GM23338 (cell line): Measurements from ENCODE around the gene EMCN. TPM values are rescaled to one million over a fixed set of nuclear protein-coding genes. Genes with fewer than 3 reads are reported as not detected.

Source experiments
- ATAC-seq: fragments of 200-7000 bp; cut with Tn5 transposase; 3 replicates; pipeline ENCODE4 v1.9.1; 2020
- DNase-seq: peaks from one replicate; pipeline ENCODE4 v3.0.0-alpha.2; 2015; ENCODE audit warnings: low spot score
- H2AFZ ChIP-seq: fragments of 200-600 bp; sonication (generic); 2 replicates; pipeline ENCODE4 v1.8.0; 2016; ENCODE audit warnings: antibody characterized with exemption, mild to moderate bottlenecking, moderate library complexity
- H3F3A ChIP-seq: fragments of 200-600 bp; sonication (generic); replicated peaks from 2 replicates; pipeline ENCODE4 v1.8.0; 2017; ENCODE audit warnings: antibody characterized with exemption, mixed run types, low read depth
- H3K27ac ChIP-seq: fragments of 200-600 bp; sonication (generic); 2 replicates; pipeline ENCODE4 v1.6.1; 2016; ENCODE audit warnings: low read depth
- H3K27me3 ChIP-seq: fragments of 200-600 bp; sonication (generic); 2 replicates; pipeline ENCODE4 v1.8.0; 2016; ENCODE audit warnings: mild to moderate bottlenecking, mixed run types, moderate library complexity; ENCODE audit not compliant: insufficient read depth
- H3K36me3 ChIP-seq: fragments of 200-600 bp; sonication (generic); 2 replicates; pipeline ENCODE4 v1.8.0; 2016; ENCODE audit warnings: mild to moderate bottlenecking; ENCODE audit not compliant: insufficient read depth
- H3K4me1 ChIP-seq: fragments of 200-600 bp; sonication (generic); 2 replicates; pipeline ENCODE4 v1.8.0; 2016; ENCODE audit warnings: mild to moderate bottlenecking, moderate library complexity; ENCODE audit not compliant: insufficient read depth
- H3K4me2 ChIP-seq: fragments of 200-600 bp; sonication (generic); 2 replicates; pipeline ENCODE4 v1.7.1; 2017; ENCODE audit warnings: mixed run types
- H3K4me3 ChIP-seq: fragments of 200-600 bp; sonication (generic); 2 replicates; pipeline ENCODE4 v1.6.1; 2016; ENCODE audit warnings: mixed run types
- H3K79me2 ChIP-seq: fragments of 200-600 bp; sonication (generic); replicated peaks from 2 replicates; pipeline ENCODE4 v1.8.0; 2017; ENCODE audit warnings: mild to moderate bottlenecking; ENCODE audit not compliant: insufficient read depth
- H3K9me2 ChIP-seq: fragments of 200-600 bp; sonication (generic); 2 replicates; pipeline ENCODE4 v1.8.0; 2017; ENCODE audit not compliant: insufficient read depth
- H4K20me1 ChIP-seq: fragments of 200-600 bp; sonication (generic); replicated peaks from 2 replicates; pipeline ENCODE4 v1.8.0; 2017; ENCODE audit warnings: mild to moderate bottlenecking; ENCODE audit not compliant: insufficient read depth
- H3K27ac Mint-ChIP-seq: 2 replicates; pipeline ENCODE4 v1.8.0; 2020; ENCODE audit warnings: inconsistent platforms, mild to moderate bottlenecking, moderate library complexity, mixed read lengths
- H3K27me3 Mint-ChIP-seq: 3 replicates; pipeline ENCODE4 v1.8.0; 2022; ENCODE audit warnings: low read depth, mild to moderate bottlenecking, moderate library complexity, mixed read lengths, inconsistent platforms; ENCODE audit not compliant: insufficient read depth, poor library complexity
- H3K36me3 Mint-ChIP-seq: 3 replicates; pipeline ENCODE4 v1.8.0; 2021; ENCODE audit warnings: low read depth, mild to moderate bottlenecking, inconsistent platforms, moderate library complexity, mixed read lengths
- H3K4me1 Mint-ChIP-seq: 3 replicates; pipeline ENCODE4 v1.8.0; 2020; ENCODE audit warnings: mild to moderate bottlenecking, inconsistent platforms, mixed read lengths
- H3K4me3 Mint-ChIP-seq: 3 replicates; pipeline ENCODE4 v1.8.0; 2021; ENCODE audit warnings: moderate library complexity, mild to moderate bottlenecking, inconsistent platforms, mixed read lengths
- H3K9me3 Mint-ChIP-seq: 3 replicates; pipeline ENCODE4 v1.8.0; 2020; ENCODE audit warnings: moderate library complexity, mild to moderate bottlenecking, inconsistent platforms, mixed read lengths
- CREB1 ChIP-seq: fragments of 250-450 bp; sonication (Bioruptor Pico); IDR thresholded peaks from 2 replicates; pipeline ENCODE4 v1.5.0; 2020; ENCODE audit warnings: low read depth, mild to moderate bottlenecking, moderate library complexity
- EZH2phosphoT487 ChIP-seq: fragments of 200-600 bp; sonication (generic); IDR thresholded peaks from one replicate; pipeline ENCODE4 v1.8.1; 2018; ENCODE audit warnings: antibody characterized with exemption; ENCODE audit not compliant: unreplicated experiment
- ZNF331 ChIP-seq: fragments of 250-450 bp; sonication (Bioruptor Pico); IDR thresholded peaks from 2 replicates; pipeline ENCODE4 v1.5.0; 2020; ENCODE audit warnings: low read depth, mild to moderate bottlenecking, moderate library complexity
- polyA plus RNA-seq: library from polyadenylated mRNA; unstranded; fragments of >200 nt; fragmentation: Nextera tagmentation; extraction: Ambion mirVana; gene quantifications from 2 replicates; pipeline ENCODE4 v1.2.1, GENCODE V29; 2016
- total RNA-seq: library from RNA; depleted of rRNA; stranded (reverse); fragments of >200 nt; shearing (Covaris generic); gene quantifications from 2 replicates; pipeline ENCODE4 v1.2.3, GENCODE V29; 2014
- TF ChIP-seq, protein P1 (sequence below), 2 experiments: fragments of 200-600 bp in 1 of 2; sonication (generic) in 1 of 2; conservative IDR thresholded peaks; 2 replicates each; pipeline versions ENCODE4 v1.5.1 to v1.6.1; 2016 to 2017; ENCODE audit warnings: antibody characterized with exemption in 2 of 2, low read depth in 2 of 2, mild to moderate bottlenecking in 2 of 2, moderate library complexity in 1 of 2
- TF ChIP-seq, protein P2 (sequence below): fragments of 250-450 bp; sonication (Bioruptor Pico); IDR thresholded peaks from 2 replicates; pipeline ENCODE4 v1.5.0; 2020; ENCODE audit warnings: mild to moderate bottlenecking, moderate library complexity

The EMCN gene
- total and polyA plus RNA-seq, 2 experiments from 2014 or later: not detected

DNA sequence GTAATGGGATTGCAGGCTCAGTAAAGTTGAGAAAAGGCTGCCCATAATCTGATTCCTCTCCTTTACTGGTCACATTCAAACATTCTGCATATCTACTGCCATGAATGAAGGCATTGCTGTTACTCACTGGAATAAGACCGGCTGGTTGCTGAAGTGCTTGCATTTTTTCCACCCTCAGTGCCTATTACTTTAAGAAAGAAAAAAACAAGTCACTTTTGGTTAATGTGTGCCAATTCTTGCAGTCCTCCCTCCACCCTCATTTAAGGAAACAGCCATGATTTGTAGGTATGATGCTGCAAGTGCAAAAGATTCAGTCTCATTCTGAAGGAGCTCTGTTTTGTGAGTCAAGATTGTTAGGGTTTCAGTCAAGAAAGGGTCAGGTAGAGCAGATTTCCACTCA lies 94.9 kb downstream of the EMCN start:
- Mint-ChIP-seq H3K4me3 (no peak overlapping the region), H3K4me1 (peaks cover 5% of the 10 kb centered on the region; the same call in 2 of the 3 replicates), H3K36me3 (no peaks in the 10 kb centered on the region), H3K27me3 (no peaks in the 10 kb centered on the region), H3K9me3 (no peaks in the 10 kb centered on the region), H3K27ac (no peak overlapping the region)
- Histone ChIP-seq H2AFZ (peak overlapping the region; percentile 78; the same call in 1 of the 2 replicates), H3F3A (no peaks in the 10 kb centered on the region), H3K4me2 (no peak overlapping the region), H3K4me1 (no peaks in the 10 kb centered on the region), H3K27me3 (no peaks in the 10 kb centered on the region), H4K20me1 (no peaks in the 10 kb centered on the region), H3K79me2 (no peaks in the 10 kb centered on the region), H3K36me3 (no peaks in the 10 kb centered on the region), H3K4me3 (no peak overlapping the region), H3K27ac (no peak overlapping the region), H3K9me2 (no peaks in the 10 kb centered on the region)
- TF ChIP-seq, protein P1, sequence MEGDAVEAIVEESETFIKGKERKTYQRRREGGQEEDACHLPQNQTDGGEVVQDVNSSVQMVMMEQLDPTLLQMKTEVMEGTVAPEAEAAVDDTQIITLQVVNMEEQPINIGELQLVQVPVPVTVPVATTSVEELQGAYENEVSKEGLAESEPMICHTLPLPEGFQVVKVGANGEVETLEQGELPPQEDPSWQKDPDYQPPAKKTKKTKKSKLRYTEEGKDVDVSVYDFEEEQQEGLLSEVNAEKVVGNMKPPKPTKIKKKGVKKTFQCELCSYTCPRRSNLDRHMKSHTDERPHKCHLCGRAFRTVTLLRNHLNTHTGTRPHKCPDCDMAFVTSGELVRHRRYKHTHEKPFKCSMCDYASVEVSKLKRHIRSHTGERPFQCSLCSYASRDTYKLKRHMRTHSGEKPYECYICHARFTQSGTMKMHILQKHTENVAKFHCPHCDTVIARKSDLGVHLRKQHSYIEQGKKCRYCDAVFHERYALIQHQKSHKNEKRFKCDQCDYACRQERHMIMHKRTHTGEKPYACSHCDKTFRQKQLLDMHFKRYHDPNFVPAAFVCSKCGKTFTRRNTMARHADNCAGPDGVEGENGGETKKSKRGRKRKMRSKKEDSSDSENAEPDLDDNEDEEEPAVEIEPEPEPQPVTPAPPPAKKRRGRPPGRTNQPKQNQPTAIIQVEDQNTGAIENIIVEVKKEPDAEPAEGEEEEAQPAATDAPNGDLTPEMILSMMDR (conservative IDR thresholded peaks at IDR 0.05; ENCODE audit: low read depth in 2 of 2): no peak
- TF ChIP-seq, protein P2, sequence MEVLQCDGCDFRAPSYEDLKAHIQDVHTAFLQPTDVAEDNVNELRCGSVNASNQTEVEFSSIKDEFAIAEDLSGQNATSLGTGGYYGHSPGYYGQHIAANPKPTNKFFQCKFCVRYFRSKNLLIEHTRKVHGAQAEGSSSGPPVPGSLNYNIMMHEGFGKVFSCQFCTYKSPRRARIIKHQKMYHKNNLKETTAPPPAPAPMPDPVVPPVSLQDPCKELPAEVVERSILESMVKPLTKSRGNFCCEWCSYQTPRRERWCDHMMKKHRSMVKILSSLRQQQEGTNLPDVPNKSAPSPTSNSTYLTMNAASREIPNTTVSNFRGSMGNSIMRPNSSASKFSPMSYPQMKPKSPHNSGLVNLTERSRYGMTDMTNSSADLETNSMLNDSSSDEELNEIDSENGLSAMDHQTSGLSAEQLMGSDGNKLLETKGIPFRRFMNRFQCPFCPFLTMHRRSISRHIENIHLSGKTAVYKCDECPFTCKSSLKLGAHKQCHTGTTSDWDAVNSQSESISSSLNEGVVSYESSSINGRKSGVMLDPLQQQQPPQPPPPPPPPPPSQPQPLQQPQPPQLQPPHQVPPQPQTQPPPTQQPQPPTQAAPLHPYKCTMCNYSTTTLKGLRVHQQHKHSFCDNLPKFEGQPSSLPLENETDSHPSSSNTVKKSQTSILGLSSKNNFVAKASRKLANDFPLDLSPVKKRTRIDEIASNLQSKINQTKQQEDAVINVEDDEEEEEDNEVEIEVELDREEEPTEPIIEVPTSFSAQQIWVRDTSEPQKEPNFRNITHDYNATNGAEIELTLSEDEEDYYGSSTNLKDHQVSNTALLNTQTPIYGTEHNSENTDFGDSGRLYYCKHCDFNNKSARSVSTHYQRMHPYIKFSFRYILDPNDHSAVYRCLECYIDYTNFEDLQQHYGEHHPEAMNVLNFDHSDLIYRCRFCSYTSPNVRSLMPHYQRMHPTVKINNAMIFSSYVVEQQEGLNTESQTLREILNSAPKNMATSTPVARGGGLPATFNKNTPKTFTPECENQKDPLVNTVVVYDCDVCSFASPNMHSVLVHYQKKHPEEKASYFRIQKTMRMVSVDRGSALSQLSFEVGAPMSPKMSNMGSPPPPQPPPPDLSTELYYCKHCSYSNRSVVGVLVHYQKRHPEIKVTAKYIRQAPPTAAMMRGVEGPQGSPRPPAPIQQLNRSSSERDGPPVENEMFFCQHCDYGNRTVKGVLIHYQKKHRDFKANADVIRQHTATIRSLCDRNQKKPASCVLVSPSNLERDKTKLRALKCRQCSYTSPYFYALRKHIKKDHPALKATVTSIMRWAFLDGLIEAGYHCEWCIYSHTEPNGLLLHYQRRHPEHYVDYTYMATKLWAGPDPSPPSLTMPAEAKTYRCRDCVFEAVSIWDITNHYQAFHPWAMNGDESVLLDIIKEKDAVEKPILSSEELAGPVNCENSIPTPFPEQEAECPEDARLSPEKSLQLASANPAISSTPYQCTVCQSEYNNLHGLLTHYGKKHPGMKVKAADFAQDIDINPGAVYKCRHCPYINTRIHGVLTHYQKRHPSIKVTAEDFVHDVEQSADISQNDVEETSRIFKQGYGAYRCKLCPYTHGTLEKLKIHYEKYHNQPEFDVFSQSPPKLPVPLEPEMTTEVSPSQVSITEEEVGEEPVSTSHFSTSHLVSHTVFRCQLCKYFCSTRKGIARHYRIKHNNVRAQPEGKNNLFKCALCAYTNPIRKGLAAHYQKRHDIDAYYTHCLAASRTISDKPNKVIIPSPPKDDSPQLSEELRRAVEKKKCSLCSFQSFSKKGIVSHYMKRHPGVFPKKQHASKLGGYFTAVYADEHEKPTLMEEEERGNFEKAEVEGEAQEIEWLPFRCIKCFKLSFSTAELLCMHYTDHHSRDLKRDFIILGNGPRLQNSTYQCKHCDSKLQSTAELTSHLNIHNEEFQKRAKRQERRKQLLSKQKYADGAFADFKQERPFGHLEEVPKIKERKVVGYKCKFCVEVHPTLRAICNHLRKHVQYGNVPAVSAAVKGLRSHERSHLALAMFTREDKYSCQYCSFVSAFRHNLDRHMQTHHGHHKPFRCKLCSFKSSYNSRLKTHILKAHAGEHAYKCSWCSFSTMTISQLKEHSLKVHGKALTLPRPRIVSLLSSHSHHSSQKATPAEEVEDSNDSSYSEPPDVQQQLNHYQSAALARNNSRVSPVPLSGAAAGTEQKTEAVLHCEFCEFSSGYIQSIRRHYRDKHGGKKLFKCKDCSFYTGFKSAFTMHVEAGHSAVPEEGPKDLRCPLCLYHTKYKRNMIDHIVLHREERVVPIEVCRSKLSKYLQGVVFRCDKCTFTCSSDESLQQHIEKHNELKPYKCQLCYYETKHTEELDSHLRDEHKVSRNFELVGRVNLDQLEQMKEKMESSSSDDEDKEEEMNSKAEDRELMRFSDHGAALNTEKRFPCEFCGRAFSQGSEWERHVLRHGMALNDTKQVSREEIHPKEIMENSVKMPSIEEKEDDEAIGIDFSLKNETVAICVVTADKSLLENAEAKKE (CRISPR knock-in tag): no peak
- TF ChIP-seq EZH2phosphoT487 (no peak), ZNF331 (CRISPR knock-in tag) (no peak), CREB1 (CRISPR knock-in tag) (no peak)
- ATAC-seq (no peak), DNase-seq (no peak)
